DOHH2 (cell line): ENCODE measurements around the gene GUCA1A.

Source experiments
- EZH2phosphoT487 ChIP-seq: fragments of 200-600 bp; sonication (generic); IDR thresholded peaks from 2 replicates; pipeline ENCODE4 v1.6.1; 2017; ENCODE audit warnings: borderline replicate concordance, mild to moderate bottlenecking, antibody characterized with exemption, low read length, moderate library complexity, mixed read lengths
- TF ChIP-seq, protein P1 (sequence below): fragments of 200-600 bp; sonication (generic); IDR thresholded peaks from one replicate; pipeline ENCODE4 v1.5.1; 2014; ENCODE audit warnings: antibody characterized with exemption, mild to moderate bottlenecking, low read depth, low read length; ENCODE audit not compliant: poor library complexity, severe bottlenecking

DNA sequence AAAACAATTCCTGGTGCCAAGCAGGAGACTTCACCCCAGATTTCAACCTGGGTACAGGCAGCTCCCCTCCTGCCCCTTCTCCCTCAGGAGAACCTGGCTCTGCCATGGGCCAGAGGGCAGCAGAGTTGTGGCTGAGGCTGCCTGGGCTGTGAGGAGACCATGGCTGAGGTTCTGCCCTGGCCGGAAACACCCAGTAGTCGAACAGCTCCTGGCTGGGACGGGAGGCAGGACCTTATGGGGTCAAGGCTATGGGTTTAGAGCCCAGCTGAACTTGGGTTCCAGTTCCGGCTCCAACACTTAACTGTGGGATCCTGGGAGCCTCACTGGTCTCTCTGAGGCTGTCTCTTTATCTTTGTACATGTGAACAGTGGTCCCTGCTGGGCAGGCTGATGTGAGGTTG, 39.2 kb upstream of the GUCA1A start:
- TF ChIP-seq, protein P1, sequence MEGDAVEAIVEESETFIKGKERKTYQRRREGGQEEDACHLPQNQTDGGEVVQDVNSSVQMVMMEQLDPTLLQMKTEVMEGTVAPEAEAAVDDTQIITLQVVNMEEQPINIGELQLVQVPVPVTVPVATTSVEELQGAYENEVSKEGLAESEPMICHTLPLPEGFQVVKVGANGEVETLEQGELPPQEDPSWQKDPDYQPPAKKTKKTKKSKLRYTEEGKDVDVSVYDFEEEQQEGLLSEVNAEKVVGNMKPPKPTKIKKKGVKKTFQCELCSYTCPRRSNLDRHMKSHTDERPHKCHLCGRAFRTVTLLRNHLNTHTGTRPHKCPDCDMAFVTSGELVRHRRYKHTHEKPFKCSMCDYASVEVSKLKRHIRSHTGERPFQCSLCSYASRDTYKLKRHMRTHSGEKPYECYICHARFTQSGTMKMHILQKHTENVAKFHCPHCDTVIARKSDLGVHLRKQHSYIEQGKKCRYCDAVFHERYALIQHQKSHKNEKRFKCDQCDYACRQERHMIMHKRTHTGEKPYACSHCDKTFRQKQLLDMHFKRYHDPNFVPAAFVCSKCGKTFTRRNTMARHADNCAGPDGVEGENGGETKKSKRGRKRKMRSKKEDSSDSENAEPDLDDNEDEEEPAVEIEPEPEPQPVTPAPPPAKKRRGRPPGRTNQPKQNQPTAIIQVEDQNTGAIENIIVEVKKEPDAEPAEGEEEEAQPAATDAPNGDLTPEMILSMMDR = no peak
- no peak for TF ChIP-seq EZH2phosphoT487
